Nephron progenitor cell (in vitro differentiated cells): ENCODE data around the gene ZMIZ2.

Experiments used
- DNase-seq: peaks from one replicate; pipeline ENCODE4 v3.0.0; 2021
- H3K27ac Mint-ChIP-seq: 2 replicates; pipeline ENCODE4 v1.8.0; 2021; ENCODE audit warnings: mild to moderate bottlenecking, moderate library complexity, mixed read lengths
- H3K27me3 Mint-ChIP-seq: 2 replicates; pipeline ENCODE4 v1.8.0; 2021; ENCODE audit warnings: mild to moderate bottlenecking, low read depth, mixed read lengths; ENCODE audit not compliant: poor library complexity
- H3K36me3 Mint-ChIP-seq: 2 replicates; pipeline ENCODE4 v1.8.0; 2021; ENCODE audit warnings: low read depth, mixed read lengths
- H3K4me1 Mint-ChIP-seq: 2 replicates; pipeline ENCODE4 v1.8.0; 2021; ENCODE audit warnings: mixed read lengths
- H3K4me3 Mint-ChIP-seq: 2 replicates; pipeline ENCODE4 v1.8.0; 2021; ENCODE audit warnings: mild to moderate bottlenecking, moderate library complexity, mixed read lengths
- H3K9me3 Mint-ChIP-seq: 2 replicates; pipeline ENCODE4 v1.8.0; 2021; ENCODE audit warnings: mild to moderate bottlenecking, moderate library complexity, mixed read lengths
- TF ChIP-seq, protein P1 (sequence below): fragments of 200-600 bp; sonication (generic); IDR thresholded peaks from 2 replicates; pipeline ENCODE4 v1.5.0; 2021; ENCODE audit warnings: antibody characterized with exemption

Gene ZMIZ2

DNA sequence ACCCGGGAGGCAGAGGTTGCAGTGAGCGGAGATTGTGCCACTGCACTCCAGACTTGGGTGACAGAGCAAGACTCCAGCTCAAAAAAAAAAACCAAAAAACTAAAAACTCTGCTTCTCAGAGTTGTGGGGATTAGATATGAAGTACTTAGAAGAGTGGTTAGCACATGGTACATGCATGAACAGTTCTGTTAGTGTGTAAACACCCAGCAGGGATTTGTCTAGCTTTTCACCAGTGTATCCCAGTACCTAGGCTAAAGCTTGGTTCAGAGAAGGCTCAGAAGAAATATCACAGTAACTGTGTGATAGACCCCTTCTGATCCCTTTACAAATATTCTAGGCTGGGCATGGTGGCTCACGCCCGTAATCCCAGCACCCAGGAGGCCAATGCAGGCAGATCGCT, 57.3 kb downstream of the ZMIZ2 start:
- Mint-ChIP-seq H3K4me3 (no peak overlapping the region), H3K27ac (no peak overlapping the region), H3K4me1 (no peaks in the 10 kb centered on the region), H3K27me3 (peaks cover 2% of the 10 kb centered on the region), H3K9me3 (no peaks in the 10 kb centered on the region), H3K36me3 (peaks cover 23% of the 10 kb centered on the region)
- DNase-seq = no peak
- TF ChIP-seq, protein P1, sequence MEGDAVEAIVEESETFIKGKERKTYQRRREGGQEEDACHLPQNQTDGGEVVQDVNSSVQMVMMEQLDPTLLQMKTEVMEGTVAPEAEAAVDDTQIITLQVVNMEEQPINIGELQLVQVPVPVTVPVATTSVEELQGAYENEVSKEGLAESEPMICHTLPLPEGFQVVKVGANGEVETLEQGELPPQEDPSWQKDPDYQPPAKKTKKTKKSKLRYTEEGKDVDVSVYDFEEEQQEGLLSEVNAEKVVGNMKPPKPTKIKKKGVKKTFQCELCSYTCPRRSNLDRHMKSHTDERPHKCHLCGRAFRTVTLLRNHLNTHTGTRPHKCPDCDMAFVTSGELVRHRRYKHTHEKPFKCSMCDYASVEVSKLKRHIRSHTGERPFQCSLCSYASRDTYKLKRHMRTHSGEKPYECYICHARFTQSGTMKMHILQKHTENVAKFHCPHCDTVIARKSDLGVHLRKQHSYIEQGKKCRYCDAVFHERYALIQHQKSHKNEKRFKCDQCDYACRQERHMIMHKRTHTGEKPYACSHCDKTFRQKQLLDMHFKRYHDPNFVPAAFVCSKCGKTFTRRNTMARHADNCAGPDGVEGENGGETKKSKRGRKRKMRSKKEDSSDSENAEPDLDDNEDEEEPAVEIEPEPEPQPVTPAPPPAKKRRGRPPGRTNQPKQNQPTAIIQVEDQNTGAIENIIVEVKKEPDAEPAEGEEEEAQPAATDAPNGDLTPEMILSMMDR = no peak

DNA sequence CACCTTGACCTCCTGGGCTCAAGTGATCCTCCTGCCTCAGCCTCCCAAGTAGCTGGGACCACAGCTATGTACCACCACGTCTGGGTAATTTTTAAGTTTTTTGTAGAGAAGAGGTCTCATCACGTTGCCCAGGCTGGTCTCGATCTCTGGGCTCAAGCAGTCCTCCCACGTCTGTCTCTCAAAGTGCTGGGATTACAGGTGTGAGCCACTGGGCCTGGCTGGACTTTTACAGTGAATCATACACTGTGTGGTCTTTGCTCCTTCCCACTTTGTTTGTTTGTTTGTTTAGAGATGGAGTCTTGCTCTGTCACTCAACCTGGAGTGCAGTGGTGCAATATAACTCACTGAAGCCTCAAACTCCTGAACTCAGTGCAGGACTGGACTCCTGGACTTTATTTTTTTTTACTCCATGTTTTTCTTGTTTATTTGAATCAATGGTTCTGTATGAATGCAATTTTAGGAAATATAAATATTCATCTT, 60.3 kb downstream of the ZMIZ2 start:
- H3K27me3 Mint-ChIP-seq = peaks cover 2% of the 10 kb centered on the region
- H3K4me3 Mint-ChIP-seq = no peak overlapping the region
- TF ChIP-seq, protein P1 = no peak
- H3K4me1 Mint-ChIP-seq = no peaks in the 10 kb centered on the region
- H3K9me3 Mint-ChIP-seq = no peaks in the 10 kb centered on the region
- no peak for DNase-seq
- no peaks in the 10 kb centered on the region for H3K36me3 Mint-ChIP-seq
- no peak overlapping the region for H3K27ac Mint-ChIP-seq

DNA sequence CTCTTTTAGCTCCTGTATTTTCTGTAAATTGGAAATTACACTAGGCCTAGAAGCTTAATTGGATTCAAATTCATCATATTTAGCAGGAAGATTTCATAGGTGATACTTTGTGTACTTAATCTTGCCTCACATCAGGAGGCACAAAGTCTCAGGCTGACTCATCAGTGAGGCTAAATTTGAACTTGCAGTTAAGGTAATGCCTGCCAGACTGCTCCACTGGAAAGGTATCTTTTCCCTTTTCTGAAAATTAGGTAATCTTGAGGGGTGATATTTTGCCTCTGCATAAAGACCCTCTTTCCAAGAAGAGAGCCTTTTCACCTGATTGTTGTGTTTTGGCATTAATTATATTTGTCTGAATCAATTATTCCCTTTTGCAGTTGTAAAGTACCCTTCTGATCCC, 62.4 kb downstream of the ZMIZ2 start:
- DNase-seq = no peak
- Mint-ChIP-seq H3K4me1 (no peaks in the 10 kb centered on the region), H3K9me3 (no peaks in the 10 kb centered on the region), H3K27ac (no peak overlapping the region), H3K27me3 (peaks cover 2% of the 10 kb centered on the region), H3K36me3 (no peaks in the 10 kb centered on the region), H3K4me3 (no peak overlapping the region)
- TF ChIP-seq, protein P1 = no peak

DNA sequence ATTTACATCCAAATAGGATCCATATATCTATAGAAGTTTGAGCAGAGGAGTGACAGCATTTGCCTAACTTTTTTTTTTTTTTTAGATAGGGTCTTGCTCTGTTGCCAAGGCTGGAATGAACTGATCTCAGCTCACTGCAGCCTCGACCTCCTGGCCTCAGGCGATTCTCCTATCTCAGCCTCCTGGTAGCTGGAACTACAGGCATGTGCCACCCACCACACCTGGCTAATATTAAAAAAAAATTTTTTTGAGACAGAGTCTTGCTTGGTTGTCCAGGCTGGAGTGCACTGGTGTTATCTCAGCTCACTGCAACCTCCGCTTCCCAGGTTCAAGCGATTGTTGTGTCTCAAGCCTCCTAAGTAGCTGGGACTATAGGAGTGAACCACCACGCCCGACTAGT, 62.9 kb downstream of the ZMIZ2 start:
- TF ChIP-seq, protein P1 = no peak
- DNase-seq = no peak
- peaks cover 2% of the 10 kb centered on the region for H3K27me3 Mint-ChIP-seq
- no peaks in the 10 kb centered on the region for H3K9me3 Mint-ChIP-seq
- H3K4me1 Mint-ChIP-seq = no peaks in the 10 kb centered on the region
- H3K27ac Mint-ChIP-seq = no peak overlapping the region
- no peak overlapping the region for H3K4me3 Mint-ChIP-seq
- no peaks in the 10 kb centered on the region for H3K36me3 Mint-ChIP-seq

DNA sequence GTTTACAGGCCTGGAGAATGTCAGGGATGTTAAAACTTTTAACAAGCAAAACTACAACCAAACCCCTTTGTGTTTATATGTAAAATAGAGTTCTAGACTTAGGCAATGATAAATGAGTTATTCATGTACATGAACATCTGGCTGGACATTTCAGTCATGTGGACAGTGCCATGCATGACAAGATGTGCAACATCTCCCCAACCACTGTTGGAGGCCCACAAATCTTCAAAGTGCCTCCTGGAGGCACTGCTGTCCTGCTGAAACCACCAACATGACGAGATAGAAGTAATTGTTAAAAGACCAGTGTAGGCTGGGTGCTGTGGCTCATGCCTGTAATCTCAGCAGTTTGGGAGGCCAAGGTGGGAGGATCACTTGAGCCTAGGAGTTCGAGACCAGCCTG, 66.3 kb downstream of the ZMIZ2 start:
- no peaks in the 10 kb centered on the region for H3K27me3 Mint-ChIP-seq
- DNase-seq = no peak
- H3K4me3 Mint-ChIP-seq = no peak overlapping the region
- no peaks in the 10 kb centered on the region for H3K4me1 Mint-ChIP-seq
- TF ChIP-seq, protein P1 = no peak
- no peak overlapping the region for H3K27ac Mint-ChIP-seq
- H3K36me3 Mint-ChIP-seq = no peaks in the 10 kb centered on the region
- no peaks in the 10 kb centered on the region for H3K9me3 Mint-ChIP-seq

DNA sequence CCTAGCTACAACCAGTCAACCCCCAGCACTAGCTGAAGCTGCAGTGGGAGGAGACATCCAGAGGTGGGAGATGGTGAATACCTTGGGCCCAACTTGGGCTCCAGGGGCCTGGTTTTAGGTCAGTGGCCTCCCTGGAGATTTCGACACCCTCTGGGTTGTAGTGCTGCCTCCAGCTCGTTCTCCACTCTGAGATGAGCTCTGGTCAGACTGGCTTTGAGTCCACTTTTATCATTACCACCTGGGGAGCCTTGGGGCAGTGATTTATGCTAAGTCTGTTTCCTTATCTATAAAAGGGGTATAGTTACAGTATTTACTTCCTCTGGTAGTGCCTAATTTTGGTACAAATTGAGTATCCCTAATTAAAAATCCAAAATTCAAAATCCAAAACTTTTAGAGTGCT, 70.6 kb downstream of the ZMIZ2 start:
- Mint-ChIP-seq H3K4me3 (no peak overlapping the region), H3K27ac (peak overlapping the region; percentile 45), H3K4me1 (no peaks in the 10 kb centered on the region), H3K9me3 (no peaks in the 10 kb centered on the region), H3K27me3 (no peaks in the 10 kb centered on the region), H3K36me3 (peaks cover 12% of the 10 kb centered on the region)
- no peak for DNase-seq
- TF ChIP-seq, protein P1 = no peak
